Globus pallidus (tissue), 1 donor: ENCODE measurements around the gene RAC3.

Experiments
- DNase-seq: peaks from one replicate; pipeline ENCODE4 v3.0.0-alpha.2; 2015; ENCODE audit warnings: low spot score

The RAC3 gene

GRCh38 chr17:82055965-82056728 is 24.7 kb downstream of the RAC3 start:
- DNase-seq, result no peak

GRCh38 chr17:82056729-82057621 is 25.5 kb downstream of the RAC3 start:
- no peak for DNase-seq

- DNase-seq, result no peak
Measured at GRCh38 chr17:82058230-82058854, 26.9 kb downstream of the RAC3 start.

- DNase-seq, result no peak
Measured at GRCh38 chr17:82058855-82059249, 27.4 kb downstream of the RAC3 start.

- DNase-seq, result no peak
Measured at GRCh38 chr17:82059272-82060000, 28.0 kb downstream of the RAC3 start.

GRCh38 chr17:82060001-82060380 is 28.5 kb downstream of the RAC3 start:
- DNase-seq, result no peak

GRCh38 chr17:82060614-82061013 is 29.1 kb downstream of the RAC3 start:
- DNase-seq, result no peak

- no peak for DNase-seq
Measured at GRCh38 chr17:82061047-82061925, 29.8 kb downstream of the RAC3 start.

- no peak for DNase-seq
Measured at GRCh38 chr17:82062076-82062983, 30.9 kb downstream of the RAC3 start.

- no peak for DNase-seq
Measured at GRCh38 chr17:82062984-82063368, 31.5 kb downstream of the RAC3 start.

- no peak for DNase-seq
Measured at GRCh38 chr17:82063424-82064415, 32.2 kb downstream of the RAC3 start.

GRCh38 chr17:82064433-82065192 is 33.1 kb downstream of the RAC3 start:
- DNase-seq, result no peak

GRCh38 chr17:82065193-82065637 is 33.7 kb downstream of the RAC3 start:
- no peak for DNase-seq

GRCh38 chr17:82065638-82066303 is 34.3 kb downstream of the RAC3 start, which contains the start of gene DUS1L:
TSS of gene DUS1L (minus strand) at chr17:82065804. CDS start at chr17:82065059, 745 bp downstream.
- DNase-seq, result peak; percentile 35

GRCh38 chr17:82070611-82071010 is 39.1 kb downstream of the RAC3 start:
- DNase-seq, result no peak

GRCh38 chr17:82072827-82073226 is 41.3 kb downstream of the RAC3 start:
- DNase-seq, result no peak

- no peak for DNase-seq
Measured at GRCh38 chr17:82073446-82073845, 42.0 kb downstream of the RAC3 start.
